IPS DF 4.7 (cell line): Measurements from ENCODE around the gene KMT5C.

Experiments used
- DNase-seq: peaks from one replicate; pipeline ENCODE4 v3.0.0-alpha.2; 2013; ENCODE audit warnings: low spot score; ENCODE audit errors: extremely low read depth

Gene KMT5C

GRCh38 chr19:55366790-55367189 lies 27.1 kb downstream of the KMT5C start:
- no peak for DNase-seq

DNA sequence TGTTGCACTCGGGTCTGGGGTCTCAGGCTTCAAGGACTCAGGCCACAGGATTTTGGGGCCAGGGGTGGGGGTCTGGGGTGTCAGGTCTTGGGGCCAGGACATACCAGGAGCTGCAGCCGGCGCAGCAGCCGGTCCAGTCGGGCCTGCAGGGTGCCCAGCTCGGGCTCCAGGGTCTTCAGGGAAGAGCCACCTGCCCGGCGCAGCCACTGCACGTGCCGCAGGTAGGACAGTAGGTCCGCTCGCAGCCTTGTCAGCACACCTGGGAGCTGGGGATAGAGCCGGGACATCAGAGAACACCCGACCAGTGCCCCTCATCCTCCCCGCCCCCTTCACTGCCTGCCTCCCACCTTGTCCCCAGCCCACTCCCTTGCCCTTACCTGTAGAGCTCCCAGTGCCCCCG lies 28.4 kb downstream of the KMT5C start:
- no peak for DNase-seq

GRCh38 chr19:55368701-55369563 lies 29.3 kb downstream of the KMT5C start:
- no peak for DNase-seq

DNA sequence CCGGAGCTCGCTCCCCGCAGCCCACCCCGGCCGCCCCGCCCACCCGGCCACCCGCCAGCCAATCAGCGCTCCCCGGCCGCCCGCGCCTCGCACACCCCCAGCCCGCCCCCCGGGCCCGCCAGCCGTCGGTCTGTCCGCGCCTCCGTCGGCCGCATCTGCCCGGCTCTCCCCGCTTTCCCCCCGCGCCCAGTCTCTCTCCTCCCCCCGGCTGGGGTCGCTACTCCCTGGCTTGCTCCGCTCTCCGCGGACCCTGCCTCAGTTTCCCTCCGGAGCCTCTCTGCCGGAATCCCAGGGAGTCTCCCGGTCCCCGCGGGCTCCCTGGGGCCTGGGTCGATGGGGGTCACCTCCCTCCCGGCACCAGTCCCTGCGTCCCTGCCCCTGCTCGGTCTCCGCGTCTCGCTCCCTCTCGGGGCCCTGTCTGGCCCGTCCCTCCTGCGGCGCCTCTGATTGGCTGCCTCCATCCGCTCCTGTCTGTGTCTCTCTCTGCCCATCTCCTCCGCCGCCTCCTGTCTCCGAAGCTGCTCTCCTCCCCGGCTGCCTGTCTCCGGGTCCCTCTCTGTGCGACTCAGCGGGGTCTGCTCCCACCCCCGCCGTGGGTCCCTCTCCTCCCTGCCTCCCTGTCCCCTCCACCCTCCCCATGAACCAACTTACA lies 30.1 kb downstream of the KMT5C start:
- DNase-seq, result no peak

DNA sequence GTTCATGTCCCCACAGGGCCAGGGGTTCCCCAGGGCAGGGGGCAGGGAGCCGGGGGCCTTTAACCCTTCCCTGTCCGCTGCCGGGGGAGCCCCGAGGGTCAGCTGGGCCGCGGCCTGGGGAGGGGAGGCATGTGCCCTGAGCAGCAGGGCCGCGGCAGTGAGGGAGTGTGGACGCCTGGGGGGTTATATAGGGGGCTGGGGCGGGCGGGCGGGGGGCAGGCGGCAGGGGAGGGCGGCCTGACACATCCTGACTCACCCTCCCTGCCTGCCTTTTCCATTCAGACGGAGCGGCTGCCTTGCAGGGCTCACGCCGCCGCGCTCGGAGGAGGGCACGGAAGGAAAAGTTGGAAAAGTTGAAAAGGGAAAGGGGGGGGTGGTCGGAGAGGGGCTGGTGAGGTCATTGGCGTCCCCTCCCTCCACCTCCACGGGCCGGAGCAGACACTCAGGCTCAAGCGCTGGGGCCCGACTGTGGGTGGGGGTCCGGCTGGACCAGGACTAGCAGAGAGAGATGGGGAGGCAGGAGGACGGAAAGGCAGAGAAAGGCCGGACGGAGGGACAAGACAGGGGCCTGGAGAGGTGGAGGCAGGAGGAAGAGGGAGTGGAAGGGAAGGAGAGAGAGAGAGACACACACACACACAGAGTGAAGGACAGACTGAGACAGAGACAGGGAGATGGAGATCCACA lies 30.8 kb downstream of the KMT5C start, which contains the start of gene IL11:
IL11 (minus strand) TSS at position 159 of the 684 bp plus-strand sequence; CDS start at position 6, 153 bp downstream.
- no peak for DNase-seq

GRCh38 chr19:55372316-55373081 lies 32.8 kb downstream of the KMT5C start:
- DNase-seq, result no peak

- DNase-seq, result no peak
These were observed 33.8 kb downstream of the KMT5C start for GRCh38 chr19:55373306-55373992.

- DNase-seq, result no peak
These were observed 34.5 kb downstream of the KMT5C start for GRCh38 chr19:55373993-55374757.

DNA sequence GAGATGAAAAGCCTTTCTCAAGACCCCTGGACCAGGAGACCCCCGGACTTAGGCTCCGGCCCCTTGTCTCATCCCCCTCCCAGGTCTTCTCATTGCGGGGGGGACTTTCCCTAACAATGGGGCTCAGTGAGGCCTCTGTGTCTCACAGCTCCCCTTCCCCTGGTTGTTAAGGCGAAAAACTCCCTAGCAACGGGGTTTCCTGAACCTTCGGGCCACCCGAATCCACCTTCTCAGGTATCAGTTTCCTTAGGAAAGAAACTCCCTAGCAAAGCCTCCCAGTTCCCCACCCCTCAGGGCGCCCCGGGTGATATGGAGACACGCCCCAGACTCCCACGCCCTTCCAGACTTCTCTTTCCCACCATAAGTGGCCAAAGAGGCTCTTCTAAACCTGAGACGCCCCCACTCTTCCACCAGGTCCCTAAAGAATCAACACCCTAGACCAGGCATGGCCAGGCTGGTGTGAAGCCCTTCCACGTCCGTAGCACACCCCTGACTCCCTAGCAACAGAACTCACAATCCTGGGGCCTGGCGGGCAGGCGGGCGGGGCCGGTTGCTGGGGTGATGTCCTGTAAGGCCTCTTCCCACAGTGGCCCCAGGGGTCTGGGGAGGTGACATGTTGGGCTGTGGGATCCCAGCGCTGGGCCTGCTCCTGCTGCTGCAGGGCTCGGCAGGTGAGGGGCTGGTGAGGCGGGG lies 36.7 kb downstream of the KMT5C start, which contains the start of gene TMEM190:
TMEM190 (plus strand) TSS at position 586 of the 693 bp plus-strand sequence; CDS start at position 614, 28 bp downstream.
- no peak for DNase-seq

GRCh38 chr19:55377356-55378131 lies 37.9 kb downstream of the KMT5C start:
- DNase-seq, result no peak

GRCh38 chr19:55379174-55379573 lies 39.5 kb downstream of the KMT5C start:
- no peak for DNase-seq

DNA sequence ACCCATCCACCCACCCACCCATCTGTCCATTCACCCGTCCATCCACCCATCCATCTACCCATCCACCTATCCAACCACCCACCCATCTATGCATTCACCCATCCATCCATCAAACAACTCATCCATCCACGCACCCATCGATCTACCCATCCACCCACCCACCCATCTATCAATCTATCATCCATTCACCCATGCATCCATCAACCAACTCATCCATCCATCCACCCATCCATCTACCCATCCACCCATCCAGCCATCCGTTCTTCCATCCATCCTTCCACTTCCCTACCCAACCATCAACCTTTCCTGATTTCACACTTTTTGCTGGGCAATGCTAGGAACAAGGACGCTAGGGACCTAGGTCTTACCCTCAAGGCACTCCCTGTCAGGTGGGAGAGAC lies 42.3 kb downstream of the KMT5C start:
- no peak for DNase-seq

DNA sequence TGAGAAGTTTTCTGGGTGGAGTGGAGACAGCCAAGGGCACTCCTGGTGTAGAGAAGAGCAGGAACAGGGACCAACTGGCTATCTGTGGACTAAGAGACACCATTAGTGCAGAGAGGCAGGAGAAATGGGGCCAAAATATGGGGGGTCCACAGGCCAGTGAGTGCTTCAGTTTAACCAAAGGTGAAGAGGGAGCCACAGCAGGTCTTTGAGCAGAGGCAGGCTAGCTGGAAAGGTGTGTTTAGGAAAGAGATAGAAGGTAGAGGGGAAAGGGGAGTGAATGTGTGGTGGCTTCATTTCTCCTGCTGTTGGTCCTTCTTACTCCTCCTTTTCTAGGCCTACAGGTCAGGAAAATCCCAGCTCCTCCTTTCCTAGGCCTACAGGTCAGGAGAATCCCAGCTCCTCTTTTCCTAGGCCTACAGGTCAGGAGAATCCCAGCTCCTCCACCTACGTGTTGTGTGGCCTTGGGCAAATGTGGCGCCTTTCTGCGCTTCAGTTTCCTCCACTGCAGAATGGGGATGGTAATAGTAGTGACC lies 42.9 kb downstream of the KMT5C start:
- DNase-seq, result no peak

GRCh38 chr19:55383279-55384130 lies 43.8 kb downstream of the KMT5C start:
- DNase-seq, result no peak

DNA sequence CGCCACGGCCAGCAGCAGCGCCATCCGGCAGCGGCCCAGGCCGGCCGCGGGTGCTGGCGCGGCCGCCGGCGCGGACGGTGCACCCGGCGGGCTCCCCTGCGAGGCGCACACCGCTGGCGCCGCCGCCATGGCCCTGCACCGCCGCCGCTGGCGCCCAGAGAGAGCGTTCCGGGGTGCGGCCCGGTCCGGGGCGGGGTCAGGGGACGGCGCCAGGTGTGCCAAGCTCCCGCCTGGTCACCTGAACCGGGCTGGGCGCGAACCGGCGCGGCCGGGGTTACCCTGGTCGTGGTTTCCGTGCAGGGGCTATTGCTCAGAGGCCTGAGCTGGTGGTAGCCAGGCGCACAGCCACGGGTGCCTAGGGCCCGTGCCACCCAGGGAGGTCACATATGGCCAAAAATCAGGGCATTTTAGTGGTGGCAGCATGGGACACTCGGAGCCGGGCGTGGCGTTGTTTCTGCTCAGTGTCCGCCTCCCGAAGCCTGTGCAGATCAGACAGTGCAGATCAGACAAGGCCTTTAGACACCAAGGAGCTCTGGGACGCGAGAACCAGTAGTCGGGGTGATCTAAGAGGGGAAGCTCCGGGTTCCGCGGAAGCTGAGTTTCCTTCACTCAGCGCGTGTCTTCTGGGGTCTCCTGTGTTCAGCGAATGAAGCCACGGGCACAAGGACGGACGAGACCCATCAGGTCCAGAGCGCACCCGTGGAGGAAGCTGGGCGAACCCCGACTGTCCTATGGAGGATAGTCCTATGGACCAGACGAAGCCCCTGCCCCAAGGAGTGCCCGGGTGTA lies 44.6 kb downstream of the KMT5C start, which contains the start of gene TMEM238:
TMEM238 (minus strand) TSS at position 162 of the 789 bp plus-strand sequence; CDS start at position 129, 33 bp downstream.
- no peak for DNase-seq
